ENCODE measurements around the gene OR2M5.

Gene OR2M5, protein sequence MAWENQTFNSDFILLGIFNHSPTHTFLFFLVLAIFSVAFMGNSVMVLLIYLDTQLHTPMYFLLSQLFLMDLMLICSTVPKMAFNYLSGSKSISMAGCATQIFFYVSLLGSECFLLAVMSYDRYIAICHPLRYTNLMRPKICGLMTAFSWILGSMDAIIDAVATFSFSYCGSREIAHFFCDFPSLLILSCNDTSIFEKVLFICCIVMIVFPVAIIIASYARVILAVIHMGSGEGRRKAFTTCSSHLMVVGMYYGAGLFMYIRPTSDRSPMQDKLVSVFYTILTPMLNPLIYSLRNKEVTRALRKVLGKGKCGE

DNA sequence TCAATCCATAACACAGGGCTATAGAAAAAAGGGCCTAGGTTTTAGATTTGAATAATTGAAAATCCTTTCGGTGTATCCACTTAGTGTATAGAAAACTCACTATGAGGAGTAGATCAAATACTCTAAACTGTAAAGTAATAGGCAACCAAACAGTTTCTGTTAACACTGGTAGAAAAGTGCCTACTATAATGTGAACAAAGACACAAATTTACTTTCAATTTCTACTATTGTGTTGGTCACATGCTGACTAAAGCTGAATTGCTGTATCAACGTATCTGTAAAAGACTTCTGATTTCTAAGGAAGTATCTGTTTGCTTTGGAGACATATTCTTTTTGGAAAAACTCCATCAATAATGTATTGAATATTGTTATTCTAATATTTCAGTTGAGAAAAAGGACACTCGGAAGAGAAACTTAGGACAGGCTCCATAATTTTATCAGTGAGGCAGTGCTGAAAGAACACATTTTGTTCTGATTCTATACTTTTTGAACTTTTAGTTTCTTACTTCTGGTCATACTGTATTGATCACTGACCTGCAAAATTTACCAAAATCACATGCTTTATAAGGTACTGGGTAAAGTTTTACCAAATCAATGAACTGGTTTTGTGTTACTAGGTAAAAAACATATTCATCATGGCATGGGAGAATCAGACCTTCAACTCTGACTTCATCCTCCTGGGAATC is at the start of gene OR2M5:
TSS of gene OR2M5 (plus strand) at position 636 of the 686 bp plus-strand sequence. CDS start at position 636, 0 bp downstream.
- no peak for DNase-seq (ENCODE audit: extremely low read depth in 1 of 2, low read depth in 1 of 2)

- DNase-seq (ENCODE audit: extremely low read depth in 1 of 2, low read depth in 1 of 2) = no peak
Measured at GRCh38 chr1:248098529-248098928, 46.4 kb upstream of the OR2M5 start.

DNA sequence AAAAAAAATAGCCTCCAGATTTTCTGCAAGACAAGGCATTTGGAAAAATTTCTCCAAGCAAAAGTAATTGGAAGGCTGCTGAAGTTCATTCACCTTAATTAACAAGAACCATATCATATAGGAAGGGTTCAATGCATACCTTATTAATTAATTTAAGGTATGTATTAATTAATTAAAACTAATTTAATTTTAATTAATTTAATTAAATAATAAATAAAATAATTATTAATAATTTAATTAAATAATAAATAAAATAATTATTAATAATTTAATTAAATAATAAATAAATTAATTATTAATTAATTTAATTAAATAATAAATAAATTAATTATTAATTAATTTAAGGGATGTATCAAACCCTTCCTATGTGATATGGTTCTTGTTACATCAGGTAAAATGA is 42.1 kb upstream of the OR2M5 start:
- no peak for DNase-seq (ENCODE audit: extremely low read depth in 1 of 2, low read depth in 1 of 2)

GRCh38 chr1:248111157-248111556 is 33.8 kb upstream of the OR2M5 start:
- no peak for DNase-seq (ENCODE audit: extremely low read depth in 1 of 2, low read depth in 1 of 2)

GRCh38 chr1:248114890-248115289 is 30.1 kb upstream of the OR2M5 start:
- no peak for DNase-seq (ENCODE audit: extremely low read depth in 1 of 2, low read depth in 1 of 2)

- DNase-seq (ENCODE audit: extremely low read depth in 1 of 2, low read depth in 1 of 2) = no peak
Measured at GRCh38 chr1:248127653-248128052, 17.3 kb upstream of the OR2M5 start.

- DNase-seq (ENCODE audit: extremely low read depth in 1 of 2, low read depth in 1 of 2) = no peak
Measured at GRCh38 chr1:248136811-248137210, 8.1 kb upstream of the OR2M5 start.

GRCh38 chr1:248140846-248141245 is 4.1 kb upstream of the OR2M5 start:
- DNase-seq (ENCODE audit: extremely low read depth in 1 of 2, low read depth in 1 of 2) = no peak

- no peak for DNase-seq (ENCODE audit: extremely low read depth in 1 of 2, low read depth in 1 of 2)
Measured at GRCh38 chr1:248143311-248143710, 1.6 kb upstream of the OR2M5 start.

GRCh38 chr1:248152056-248152827 is 7.3 kb downstream of the OR2M5 start:
- no peak for DNase-seq (ENCODE audit: extremely low read depth in 1 of 2, low read depth in 1 of 2)

GRCh38 chr1:248155927-248156326 is 11.0 kb downstream of the OR2M5 start:
- no peak for DNase-seq (ENCODE audit: extremely low read depth in 1 of 2, low read depth in 1 of 2)

DNA sequence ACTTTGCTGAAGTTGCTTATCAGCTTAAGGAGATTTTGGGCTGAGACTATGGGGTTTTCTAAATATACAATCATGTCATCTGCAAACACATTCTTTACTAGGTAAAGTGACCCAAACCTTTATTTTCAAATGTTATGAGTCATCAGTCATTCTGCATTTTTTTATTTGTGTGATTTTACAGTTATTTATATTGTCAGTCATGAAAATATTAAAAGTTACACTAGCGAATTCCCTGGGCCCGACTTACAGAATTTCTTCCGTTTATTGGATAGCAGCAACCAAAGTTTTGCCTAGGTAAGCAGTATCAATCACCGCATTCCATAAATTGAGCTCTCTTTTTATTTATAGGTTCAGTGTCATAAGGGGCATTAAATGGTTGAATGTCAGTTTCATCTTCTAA is 13.8 kb downstream of the OR2M5 start:
- DNase-seq (ENCODE audit: extremely low read depth in 1 of 2, low read depth in 1 of 2) = no peak

DNA sequence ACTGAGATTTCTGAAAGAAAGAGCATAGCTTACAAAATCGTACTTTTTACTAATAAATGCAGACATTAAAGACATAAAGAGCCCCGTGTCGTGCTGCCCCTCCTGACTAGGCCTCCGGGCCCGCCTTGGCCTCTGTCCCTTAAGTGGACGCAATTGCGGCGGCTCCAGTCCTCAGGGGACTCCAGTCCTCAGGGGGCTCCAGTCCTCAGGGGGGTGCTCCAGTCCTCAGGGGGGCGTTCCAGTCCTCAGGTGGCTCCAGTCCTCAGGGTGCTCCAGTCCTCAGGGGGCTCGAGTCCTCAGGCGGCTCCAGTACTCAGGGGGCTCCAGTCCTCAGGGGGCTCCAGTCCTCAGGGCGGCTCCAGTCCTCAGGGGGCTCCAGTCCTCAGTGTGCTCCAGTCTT is 19.1 kb downstream of the OR2M5 start:
- DNase-seq (ENCODE audit: extremely low read depth in 1 of 2, low read depth in 1 of 2) = no peak

DNA sequence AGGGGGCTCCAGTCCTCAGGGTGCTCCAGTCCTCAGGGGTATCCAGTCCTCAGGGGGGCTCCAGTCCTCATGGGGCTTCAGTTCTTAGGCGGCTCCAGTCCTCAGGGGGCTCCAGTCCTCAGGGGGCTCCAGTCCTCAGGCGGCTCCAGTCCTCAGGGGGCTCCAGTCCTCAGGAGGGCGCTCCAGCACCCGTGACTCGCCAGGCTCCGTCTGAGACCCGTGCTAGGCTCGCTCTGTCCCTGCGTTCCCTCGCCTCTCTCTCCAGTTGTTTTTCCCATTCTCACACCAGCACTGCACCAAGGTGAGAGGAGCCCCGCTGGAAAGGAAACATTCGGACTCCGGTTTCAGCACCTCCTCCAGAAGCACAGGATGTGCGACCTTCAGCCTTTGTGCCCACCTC is 20.2 kb downstream of the OR2M5 start:
- DNase-seq (ENCODE audit: extremely low read depth in 1 of 2, low read depth in 1 of 2) = no peak

DNA sequence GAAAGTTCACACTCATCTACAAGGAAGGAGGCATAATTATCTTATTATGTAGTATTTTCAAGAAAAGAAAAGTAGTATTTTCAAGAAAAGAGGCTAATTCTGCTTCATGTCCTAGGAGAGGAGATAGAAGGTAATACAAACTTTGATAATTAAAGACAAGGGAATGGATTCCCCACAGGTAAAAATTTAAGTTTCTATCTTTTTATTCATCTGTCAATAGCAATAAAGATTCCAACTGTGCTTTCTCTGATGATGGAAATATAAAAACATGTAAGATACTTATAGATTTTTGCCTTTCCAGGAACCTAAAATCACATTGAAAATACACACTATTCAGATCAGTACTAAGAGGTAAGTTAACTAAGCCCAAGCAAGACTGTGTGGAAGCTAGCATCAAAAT is 29.6 kb downstream of the OR2M5 start, which contains the start of gene OR2M2:
TSS of gene OR2M2 (plus strand) at position 301 of the 400 bp plus-strand sequence. CDS start 5,165 bp downstream, outside the sequence.
- DNase-seq (ENCODE audit: extremely low read depth in 1 of 2, low read depth in 1 of 2) = no peak

- no peak for DNase-seq (ENCODE audit: extremely low read depth in 1 of 2, low read depth in 1 of 2)
Measured at GRCh38 chr1:248183996-248184395, 39.0 kb downstream of the OR2M5 start.

DNA sequence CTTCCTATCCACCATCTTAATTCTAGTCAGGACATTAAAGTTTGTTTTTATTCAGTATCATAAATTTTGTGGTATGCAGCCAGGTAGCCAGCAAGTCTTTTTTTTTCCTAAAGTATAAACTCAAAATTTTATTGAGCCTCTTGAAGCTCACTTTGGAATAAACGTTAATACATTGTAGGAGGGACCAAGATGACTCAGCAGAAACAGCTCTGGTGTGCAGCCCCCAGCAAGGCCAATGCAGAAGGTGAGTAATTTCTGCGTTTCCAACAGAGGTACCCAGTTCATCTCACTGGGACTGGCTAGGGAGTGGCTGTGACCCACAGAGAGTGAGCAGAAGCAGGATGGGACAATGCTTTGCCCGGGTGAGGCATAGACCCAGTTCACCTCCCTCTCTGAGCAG is 42.4 kb downstream of the OR2M5 start:
- DNase-seq (ENCODE audit: extremely low read depth in 1 of 2, low read depth in 1 of 2) = no peak

- DNase-seq (ENCODE audit: extremely low read depth in 1 of 2, low read depth in 1 of 2) = no peak
Measured at GRCh38 chr1:248189026-248189425, 44.1 kb downstream of the OR2M5 start.

- no peak for DNase-seq (ENCODE audit: extremely low read depth in 1 of 2, low read depth in 1 of 2)
Measured at GRCh38 chr1:248194117-248194516, 49.2 kb downstream of the OR2M5 start.
